ENCODE results near the gene POLR2B. TPM values are rescaled to one million over a fixed set of nuclear protein-coding genes. Genes with fewer than 3 reads are reported as not detected.
"Not testable (repeated sequence)": the region's sequence is repeated elsewhere in the genome, so short reads cannot be mapped to it uniquely, and the experiment has no call there.

Gene POLR2B
- total and polyA plus RNA-seq, 4 experiments from 2014 or later: 53.6 to 136 (median 98.1) TPM

- no peak overlapping the region for H3K27ac Mint-ChIP-seq
- CTCF ChIA-PET (ENCODE audit: partially characterized antibody): no interaction called here
- H3K9me3 ChIP-seq (ENCODE audit: control insufficient read depth in 1 of 2, low read length in 2 of 2): no peaks in the 10 kb centered on the region
- H3K27ac ChIP-seq (ENCODE audit: low read depth, low read length): no peak overlapping the region
- POLR2A ChIA-PET (ENCODE audit: partially characterized antibody): no interaction called here
- H3K4me3 Mint-ChIP-seq: no peak overlapping the region
- no peak for DNase-seq
- H3K4me1 Mint-ChIP-seq: peaks cover 0 to 1% (median 0%) of the 10 kb centered on the region in 4 donors
- H3K36me3 Mint-ChIP-seq: no peaks in the 10 kb centered on the region
- H3K9me3 Mint-ChIP-seq: no peaks in the 10 kb centered on the region
- no peak overlapping the region for H3K4me3 ChIP-seq (ENCODE audit: low read length in 2 of 2)
- no peaks in the 10 kb centered on the region for H3K4me1 ChIP-seq (ENCODE audit: insufficient read depth, low read length)
- no peaks in the 10 kb centered on the region for H3K36me3 ChIP-seq (ENCODE audit: insufficient read depth, low read length)
- H3K27me3 Mint-ChIP-seq: peaks cover 8 to 15% of the 10 kb centered on the region in 2 donors
- intact Hi-C loops (cut with micrococcal nuclease): no loop called here
- H3K27me3 ChIP-seq (ENCODE audit: insufficient read depth, low read length): no peaks in the 10 kb centered on the region
These were observed 62.3 kb downstream of the POLR2B start for GRCh38 chr4:57041020-57041419.

GRCh38 chr4:57042711-57043169 lies 64.0 kb downstream of the POLR2B start:
- H3K27ac ChIP-seq (ENCODE audit: low read depth, low read length): no peak overlapping the region
- Mint-ChIP-seq H3K36me3 (peaks cover 0 to 6% of the 10 kb centered on the region in 2 donors), H3K27me3 (peaks cover 10 to 17% of the 10 kb centered on the region in 2 donors), H3K4me3 (no peak overlapping the region), H3K9me3 (peaks cover 0 to 6% (median 2%) of the 10 kb centered on the region in 8 donors), H3K27ac (no peak overlapping the region), H3K4me1 (peaks cover 0 to 1% (median 0%) of the 10 kb centered on the region in 4 donors)
- H3K36me3 ChIP-seq (ENCODE audit: insufficient read depth, low read length): no peaks in the 10 kb centered on the region
- DNase-seq: no peak
- H3K4me1 ChIP-seq (ENCODE audit: insufficient read depth, low read length): no peaks in the 10 kb centered on the region
- ChIA-PET CTCF (ENCODE audit: partially characterized antibody) (no interaction called here), POLR2A (ENCODE audit: partially characterized antibody) (no interaction called here)
- no peaks in the 10 kb centered on the region for H3K27me3 ChIP-seq (ENCODE audit: insufficient read depth, low read length)
- no peak overlapping the region for H3K4me3 ChIP-seq (ENCODE audit: low read length in 2 of 2)
- H3K9me3 ChIP-seq (ENCODE audit: control insufficient read depth in 1 of 2, low read length in 2 of 2): no peaks in the 10 kb centered on the region
- intact Hi-C loops (cut with micrococcal nuclease): no loop called here

GRCh38 chr4:57043347-57044251 lies 64.9 kb downstream of the POLR2B start:
- Mint-ChIP-seq H3K27ac (peak overlapping the region in 1 of 7 donors; percentile 44), H3K36me3 (peaks cover 0 to 6% of the 10 kb centered on the region in 2 donors), H3K4me3 (no peak overlapping the region), H3K27me3 (peaks cover 6 to 17% of the 10 kb centered on the region in 2 donors), H3K4me1 (no peaks in the 10 kb centered on the region), H3K9me3 (peaks cover 0 to 6% (median 2%) of the 10 kb centered on the region in 8 donors)
- no peak overlapping the region for H3K4me3 ChIP-seq (ENCODE audit: low read length in 2 of 2)
- no peak for DNase-seq
- H3K27me3 ChIP-seq (ENCODE audit: insufficient read depth, low read length): no peaks in the 10 kb centered on the region
- no peaks in the 10 kb centered on the region for H3K9me3 ChIP-seq (ENCODE audit: control insufficient read depth in 1 of 2, low read length in 2 of 2)
- no peaks in the 10 kb centered on the region for H3K4me1 ChIP-seq (ENCODE audit: insufficient read depth, low read length)
- no peaks in the 10 kb centered on the region for H3K36me3 ChIP-seq (ENCODE audit: insufficient read depth, low read length)
- ChIA-PET CTCF (ENCODE audit: partially characterized antibody) (no interaction called here), POLR2A (ENCODE audit: partially characterized antibody) (no interaction called here)
- H3K27ac ChIP-seq (ENCODE audit: low read depth, low read length): no peak overlapping the region
- intact Hi-C loops (cut with micrococcal nuclease): no loop called here

- Histone ChIP-seq H3K4me1 (ENCODE audit: insufficient read depth, low read length) (no peaks in the 10 kb centered on the region), H3K4me3 (ENCODE audit: low read length in 2 of 2) (no peak overlapping the region), H3K36me3 (ENCODE audit: insufficient read depth, low read length) (no peaks in the 10 kb centered on the region), H3K27ac (ENCODE audit: low read depth, low read length) (no peak overlapping the region), H3K9me3 (ENCODE audit: control insufficient read depth in 1 of 2, low read length in 2 of 2) (no peaks in the 10 kb centered on the region), H3K27me3 (ENCODE audit: insufficient read depth, low read length) (no peaks in the 10 kb centered on the region)
- DNase-seq: no peak
- H3K27ac Mint-ChIP-seq: peak overlapping the region in 1 of 7 donors; percentile 44
- intact Hi-C loops (cut with micrococcal nuclease): no loop called here
- peaks cover 0 to 6% of the 10 kb centered on the region in 2 donors for H3K36me3 Mint-ChIP-seq
- H3K4me1 Mint-ChIP-seq: no peaks in the 10 kb centered on the region
- H3K27me3 Mint-ChIP-seq: peaks cover 7 to 13% of the 10 kb centered on the region in 2 donors
- POLR2A ChIA-PET (ENCODE audit: partially characterized antibody): no interaction called here
- H3K9me3 Mint-ChIP-seq: peaks cover 0 to 6% (median 2%) of the 10 kb centered on the region in 8 donors
- CTCF ChIA-PET (ENCODE audit: partially characterized antibody): no interaction called here
- no peak overlapping the region for H3K4me3 Mint-ChIP-seq
These were observed 65.6 kb downstream of the POLR2B start for GRCh38 chr4:57044279-57044678.

- ChIA-PET POLR2A (ENCODE audit: partially characterized antibody) (no interaction called here), CTCF (ENCODE audit: partially characterized antibody) (interaction anchor here (0.6 kb wide), 1 partner anchor 10 kb away, joined by 3 read pairs; no protein-coding TSS in a partner anchor)
- Histone ChIP-seq H3K36me3 (ENCODE audit: insufficient read depth, low read length) (no peaks in the 10 kb centered on the region), H3K9me3 (ENCODE audit: control insufficient read depth in 1 of 2, low read length in 2 of 2) (no peaks in the 10 kb centered on the region), H3K27me3 (ENCODE audit: insufficient read depth, low read length) (no peaks in the 10 kb centered on the region), H3K4me1 (ENCODE audit: insufficient read depth, low read length) (no peaks in the 10 kb centered on the region), H3K4me3 (ENCODE audit: low read length in 2 of 2) (no peak overlapping the region), H3K27ac (ENCODE audit: low read depth, low read length) (no peak overlapping the region)
- H3K36me3 Mint-ChIP-seq: peaks cover 0 to 6% of the 10 kb centered on the region in 2 donors
- H3K4me3 Mint-ChIP-seq: no peak overlapping the region
- peaks cover 9 to 11% of the 10 kb centered on the region in 2 donors for H3K27me3 Mint-ChIP-seq
- no peak overlapping the region for H3K27ac Mint-ChIP-seq
- no peak for DNase-seq
- peaks cover 0 to 6% (median 2%) of the 10 kb centered on the region in 8 donors for H3K9me3 Mint-ChIP-seq
- intact Hi-C loops (cut with micrococcal nuclease): no loop called here
- H3K4me1 Mint-ChIP-seq: no peaks in the 10 kb centered on the region
These were observed 66.3 kb downstream of the POLR2B start for GRCh38 chr4:57044996-57045395.

- H3K9me3 Mint-ChIP-seq; H3K27ac ChIP-seq (ENCODE audit: low read depth, low read length); H3K27me3 ChIP-seq (ENCODE audit: insufficient read depth, low read length); POLR2A ChIA-PET (ENCODE audit: partially characterized antibody); intact Hi-C loops (cut with micrococcal nuclease); DNase-seq; H3K27ac Mint-ChIP-seq; H3K4me1 ChIP-seq (ENCODE audit: insufficient read depth, low read length); H3K4me1 Mint-ChIP-seq; H3K4me3 Mint-ChIP-seq; H3K36me3 Mint-ChIP-seq; H3K9me3 ChIP-seq (ENCODE audit: control insufficient read depth in 1 of 2, low read length in 2 of 2); H3K4me3 ChIP-seq (ENCODE audit: low read length in 2 of 2); H3K36me3 ChIP-seq (ENCODE audit: insufficient read depth, low read length): not testable (repeated sequence)
- CTCF ChIA-PET (ENCODE audit: partially characterized antibody): interaction anchor here (1.2 kb wide), 1 partner anchor 11 kb away, joined by 3 read pairs; no protein-coding TSS in a partner anchor
- H3K27me3 Mint-ChIP-seq: peaks cover 16 to 17% of the 10 kb centered on the region in 2 donors
These were observed 68.3 kb downstream of the POLR2B start for GRCh38 chr4:57047046-57047445.

- POLR2A ChIA-PET (ENCODE audit: partially characterized antibody): no interaction called here
These were observed 70.1 kb downstream of the POLR2B start for GRCh38 chr4:57048590-57049304.

More at GRCh38 chr4:57048590-57049304, 70.1 kb downstream of the POLR2B start:
- Histone ChIP-seq H3K36me3 (ENCODE audit: insufficient read depth, low read length) (no peaks in the 10 kb centered on the region), H3K27me3 (ENCODE audit: insufficient read depth, low read length) (no peaks in the 10 kb centered on the region), H3K27ac (ENCODE audit: low read depth, low read length) (no peak overlapping the region), H3K4me1 (ENCODE audit: insufficient read depth, low read length) (no peaks in the 10 kb centered on the region), H3K9me3 (ENCODE audit: control insufficient read depth in 1 of 2, low read length in 2 of 2) (no peaks in the 10 kb centered on the region), H3K4me3 (ENCODE audit: low read length in 2 of 2) (no peak overlapping the region)
- Mint-ChIP-seq H3K36me3 (peaks cover 0 to 6% of the 10 kb centered on the region in 2 donors), H3K27me3 (peaks cover 18% of the 10 kb centered on the region in 2 donors), H3K27ac (no peak overlapping the region), H3K4me3 (no peak overlapping the region), H3K4me1 (no peaks in the 10 kb centered on the region), H3K9me3 (peaks cover 0 to 6% (median 2%) of the 10 kb centered on the region in 8 donors)
- intact Hi-C loops (cut with micrococcal nuclease): no loop called here
- no peak for DNase-seq
- CTCF ChIA-PET (ENCODE audit: partially characterized antibody): no interaction called here
